ENCODE data around the gene DCST1.

DCST1 gene

DNA sequence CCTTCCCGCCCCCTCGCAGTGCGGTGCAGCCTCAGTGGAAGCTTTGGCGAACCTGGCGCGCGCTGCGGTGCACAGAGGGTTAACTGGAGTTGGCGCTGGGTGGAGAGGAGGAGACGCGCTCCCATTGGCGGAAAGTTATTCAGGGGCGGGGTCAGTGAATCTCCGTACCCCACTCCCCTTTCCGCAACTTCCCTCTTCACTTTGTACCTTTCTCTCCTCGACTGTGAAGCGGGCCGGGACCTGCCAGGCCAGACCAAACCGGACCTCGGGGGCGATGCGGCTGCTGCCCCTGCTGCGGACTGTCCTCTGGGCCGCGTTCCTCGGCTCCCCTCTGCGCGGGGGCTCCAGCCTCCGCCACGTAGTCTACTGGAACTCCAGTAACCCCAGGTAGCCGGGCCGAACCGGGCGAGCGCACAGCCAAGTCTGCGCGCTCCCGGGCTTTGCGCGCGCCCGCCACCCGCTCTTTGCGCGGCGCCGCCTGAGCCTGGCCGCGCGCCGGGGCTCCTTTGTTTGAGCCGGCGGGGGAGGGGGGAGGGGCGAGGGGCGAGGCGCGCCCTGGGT is 30.0 kb downstream of the DCST1 start, which contains the start of gene EFNA4:
TSS of gene EFNA4 (plus strand) at position 191 of the 561 bp plus-strand sequence. CDS start at position 275, 84 bp downstream.
- peak; percentile 81 to 90 for DNase-seq (ENCODE audit: low read depth in 1 of 2, low spot score in 1 of 2)
- peak within 1 kb of the TSS; percentile 53 for H3K4me3 ChIP-seq (replicated peaks; ENCODE audit: insufficient read depth, low read length)
- TF ChIP-seq POLR2AphosphoS5 (IDR thresholded peaks at IDR 0.05; ENCODE audit: low read depth), result 0 out of 2 replicates have a peak, but pooled peaks have one; percentile 14
- TF ChIP-seq, protein P1, sequence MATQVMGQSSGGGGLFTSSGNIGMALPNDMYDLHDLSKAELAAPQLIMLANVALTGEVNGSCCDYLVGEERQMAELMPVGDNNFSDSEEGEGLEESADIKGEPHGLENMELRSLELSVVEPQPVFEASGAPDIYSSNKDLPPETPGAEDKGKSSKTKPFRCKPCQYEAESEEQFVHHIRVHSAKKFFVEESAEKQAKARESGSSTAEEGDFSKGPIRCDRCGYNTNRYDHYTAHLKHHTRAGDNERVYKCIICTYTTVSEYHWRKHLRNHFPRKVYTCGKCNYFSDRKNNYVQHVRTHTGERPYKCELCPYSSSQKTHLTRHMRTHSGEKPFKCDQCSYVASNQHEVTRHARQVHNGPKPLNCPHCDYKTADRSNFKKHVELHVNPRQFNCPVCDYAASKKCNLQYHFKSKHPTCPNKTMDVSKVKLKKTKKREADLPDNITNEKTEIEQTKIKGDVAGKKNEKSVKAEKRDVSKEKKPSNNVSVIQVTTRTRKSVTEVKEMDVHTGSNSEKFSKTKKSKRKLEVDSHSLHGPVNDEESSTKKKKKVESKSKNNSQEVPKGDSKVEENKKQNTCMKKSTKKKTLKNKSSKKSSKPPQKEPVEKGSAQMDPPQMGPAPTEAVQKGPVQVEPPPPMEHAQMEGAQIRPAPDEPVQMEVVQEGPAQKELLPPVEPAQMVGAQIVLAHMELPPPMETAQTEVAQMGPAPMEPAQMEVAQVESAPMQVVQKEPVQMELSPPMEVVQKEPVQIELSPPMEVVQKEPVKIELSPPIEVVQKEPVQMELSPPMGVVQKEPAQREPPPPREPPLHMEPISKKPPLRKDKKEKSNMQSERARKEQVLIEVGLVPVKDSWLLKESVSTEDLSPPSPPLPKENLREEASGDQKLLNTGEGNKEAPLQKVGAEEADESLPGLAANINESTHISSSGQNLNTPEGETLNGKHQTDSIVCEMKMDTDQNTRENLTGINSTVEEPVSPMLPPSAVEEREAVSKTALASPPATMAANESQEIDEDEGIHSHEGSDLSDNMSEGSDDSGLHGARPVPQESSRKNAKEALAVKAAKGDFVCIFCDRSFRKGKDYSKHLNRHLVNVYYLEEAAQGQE (IDR thresholded peaks at IDR 0.05; ENCODE audit: insufficient replicate concordance, low read depth), result peak; percentile 12
- TF ChIP-seq, protein P2, sequence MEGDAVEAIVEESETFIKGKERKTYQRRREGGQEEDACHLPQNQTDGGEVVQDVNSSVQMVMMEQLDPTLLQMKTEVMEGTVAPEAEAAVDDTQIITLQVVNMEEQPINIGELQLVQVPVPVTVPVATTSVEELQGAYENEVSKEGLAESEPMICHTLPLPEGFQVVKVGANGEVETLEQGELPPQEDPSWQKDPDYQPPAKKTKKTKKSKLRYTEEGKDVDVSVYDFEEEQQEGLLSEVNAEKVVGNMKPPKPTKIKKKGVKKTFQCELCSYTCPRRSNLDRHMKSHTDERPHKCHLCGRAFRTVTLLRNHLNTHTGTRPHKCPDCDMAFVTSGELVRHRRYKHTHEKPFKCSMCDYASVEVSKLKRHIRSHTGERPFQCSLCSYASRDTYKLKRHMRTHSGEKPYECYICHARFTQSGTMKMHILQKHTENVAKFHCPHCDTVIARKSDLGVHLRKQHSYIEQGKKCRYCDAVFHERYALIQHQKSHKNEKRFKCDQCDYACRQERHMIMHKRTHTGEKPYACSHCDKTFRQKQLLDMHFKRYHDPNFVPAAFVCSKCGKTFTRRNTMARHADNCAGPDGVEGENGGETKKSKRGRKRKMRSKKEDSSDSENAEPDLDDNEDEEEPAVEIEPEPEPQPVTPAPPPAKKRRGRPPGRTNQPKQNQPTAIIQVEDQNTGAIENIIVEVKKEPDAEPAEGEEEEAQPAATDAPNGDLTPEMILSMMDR (IDR thresholded peaks at IDR 0.05; ENCODE audit: insufficient read depth, low read length), result no peak

DNA sequence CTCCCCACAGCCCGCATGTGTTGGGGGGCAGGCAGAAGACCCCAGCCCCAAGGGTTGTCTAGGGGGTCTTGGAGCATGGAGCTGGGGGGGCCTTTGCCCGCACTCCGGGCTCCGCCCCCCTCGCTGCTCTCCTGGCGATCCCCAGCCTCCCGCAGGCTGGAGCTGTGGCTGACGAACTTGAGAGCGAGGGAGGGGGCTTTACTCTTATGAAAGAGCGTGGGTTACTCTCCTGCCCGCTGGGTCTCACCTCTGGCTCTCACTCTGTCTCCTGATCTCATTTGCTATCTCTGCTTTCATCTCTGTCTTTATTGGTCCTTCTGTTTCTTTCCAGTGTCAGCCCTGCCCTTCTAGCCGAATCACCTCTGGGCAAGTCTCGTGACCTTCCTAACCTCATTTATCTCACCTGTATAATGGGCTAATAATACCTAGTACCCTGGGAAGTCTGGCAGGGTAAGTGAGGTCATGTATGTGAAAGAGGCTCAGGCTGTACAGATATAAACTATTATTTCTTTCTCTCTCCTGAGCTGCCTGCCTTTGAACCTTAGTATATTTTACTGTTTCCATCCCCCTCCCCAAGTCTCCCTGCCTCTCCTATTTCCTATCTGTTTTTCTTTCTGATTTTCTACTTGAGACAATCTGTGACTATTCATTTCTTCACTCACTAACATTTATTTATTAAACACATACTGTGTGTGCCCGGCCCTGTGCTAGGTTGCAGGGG is 30.6 kb downstream of the DCST1 start:
- no peak for DNase-seq (ENCODE audit: low read depth in 1 of 2, low spot score in 1 of 2)

More for the DNA sequence above, 30.0 kb downstream of the DCST1 start, which contains the start of gene EFNA4:
- no peak within 1 kb of the TSS for H3K27ac ChIP-seq (replicated peaks)
- no peaks in the 10 kb centered on the region for H3K27me3 ChIP-seq (ENCODE audit: insufficient read depth, poor library complexity, severe bottlenecking)

DNA sequence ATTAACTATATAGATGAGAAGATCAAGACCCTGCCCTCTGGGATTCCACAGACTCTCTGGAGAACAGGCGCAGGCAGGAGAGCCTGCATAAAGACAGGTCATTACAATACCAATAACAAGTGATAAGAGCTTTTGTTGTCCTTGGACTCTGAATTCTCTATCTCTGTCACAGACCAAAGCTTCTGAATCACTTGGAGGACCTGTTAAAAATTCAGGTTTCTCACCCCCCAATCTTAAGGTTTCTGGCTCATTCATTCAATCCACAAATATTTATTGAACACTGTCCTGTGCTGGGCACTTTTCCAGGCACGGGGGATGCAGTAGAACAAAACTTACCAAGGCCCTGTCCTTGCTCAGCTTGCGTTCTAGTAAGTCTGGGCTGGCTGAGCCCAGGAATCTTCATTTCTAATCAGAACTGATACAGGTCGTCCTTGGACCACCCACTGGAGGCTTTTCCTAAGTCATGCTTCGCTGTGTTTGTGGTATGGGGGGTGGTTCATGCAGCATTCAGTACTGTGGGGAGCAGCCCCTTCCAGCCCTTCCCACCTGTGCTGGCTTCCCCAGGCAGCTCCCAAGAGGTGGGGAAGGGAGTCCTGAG is 31.3 kb downstream of the DCST1 start:
- DNase-seq (ENCODE audit: low read depth in 1 of 2, low spot score in 1 of 2), result no peak
- H3K4me3 ChIP-seq (replicated peaks; ENCODE audit: insufficient read depth, low read length), result no peak overlapping the region
- H3K27me3 ChIP-seq (ENCODE audit: insufficient read depth, poor library complexity, severe bottlenecking), result no peaks in the 10 kb centered on the region
- no peak overlapping the region for H3K27ac ChIP-seq (replicated peaks)
- no peak for TF ChIP-seq POLR2AphosphoS5 (IDR thresholded peaks at IDR 0.05; ENCODE audit: low read depth)

More for the DNA sequence above, 30.6 kb downstream of the DCST1 start:
- no peak for TF ChIP-seq POLR2AphosphoS5 (IDR thresholded peaks at IDR 0.05; ENCODE audit: low read depth)
- TF ChIP-seq, protein P1 (IDR thresholded peaks at IDR 0.05; ENCODE audit: insufficient replicate concordance, low read depth), result no peak
- TF ChIP-seq, protein P2 (IDR thresholded peaks at IDR 0.05; ENCODE audit: insufficient read depth, low read length), result no peak
- no peak for TF ChIP-seq GABPA (IDR thresholded peaks at IDR 0.05; ENCODE audit: low read depth)
- no peak for TF ChIP-seq SPI1 (IDR thresholded peaks at IDR 0.05; ENCODE audit: borderline replicate concordance, low read depth)
- Histone ChIP-seq H3K4me3 (replicated peaks; ENCODE audit: insufficient read depth, low read length) (peak overlapping the region; percentile 53), H3K27ac (replicated peaks) (no peak overlapping the region), H3K27me3 (ENCODE audit: insufficient read depth, poor library complexity, severe bottlenecking) (no peaks in the 10 kb centered on the region)

DNA sequence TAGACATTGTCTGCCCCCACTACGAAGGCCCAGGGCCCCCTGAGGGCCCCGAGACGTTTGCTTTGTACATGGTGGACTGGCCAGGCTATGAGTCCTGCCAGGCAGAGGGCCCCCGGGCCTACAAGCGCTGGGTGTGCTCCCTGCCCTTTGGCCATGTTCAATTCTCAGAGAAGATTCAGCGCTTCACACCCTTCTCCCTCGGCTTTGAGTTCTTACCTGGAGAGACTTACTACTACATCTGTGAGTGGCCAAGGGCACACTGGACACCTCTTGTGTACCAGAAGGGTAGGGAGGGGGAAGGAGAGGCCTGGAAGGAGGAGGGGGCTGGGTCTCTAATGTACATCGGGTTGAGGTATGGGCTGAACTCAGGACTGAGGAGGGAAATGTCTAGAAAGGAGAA is 33.2 kb downstream of the DCST1 start:
- no peak overlapping the region for H3K27ac ChIP-seq (replicated peaks)
- TF ChIP-seq POLR2AphosphoS5 (IDR thresholded peaks at IDR 0.05; ENCODE audit: low read depth), result no peak
- TF ChIP-seq, protein P2 (IDR thresholded peaks at IDR 0.05; ENCODE audit: insufficient read depth, low read length), result no peak
- TF ChIP-seq GABPA (IDR thresholded peaks at IDR 0.05; ENCODE audit: low read depth), result no peak
- TF ChIP-seq, protein P1 (IDR thresholded peaks at IDR 0.05; ENCODE audit: insufficient replicate concordance, low read depth), result no peak
- TF ChIP-seq SPI1 (IDR thresholded peaks at IDR 0.05; ENCODE audit: borderline replicate concordance, low read depth), result no peak
- DNase-seq (ENCODE audit: low read depth in 1 of 2, low spot score in 1 of 2), result no peak
- no peak overlapping the region for H3K4me3 ChIP-seq (replicated peaks; ENCODE audit: insufficient read depth, low read length)
- H3K27me3 ChIP-seq (ENCODE audit: insufficient read depth, poor library complexity, severe bottlenecking), result no peaks in the 10 kb centered on the region
